ENCODE results near the gene VPS13A. TPM values are rescaled to one million over a fixed set of nuclear protein-coding genes. Genes with fewer than 3 reads are reported as not detected.
"Not testable (repeated sequence)": the region's sequence is repeated elsewhere in the genome, so short reads cannot be mapped to it uniquely, and the experiment has no call there.

Gene VPS13A
- total RNA-seq, 1 donor from 2014 or later = 37.8 TPM

DNA sequence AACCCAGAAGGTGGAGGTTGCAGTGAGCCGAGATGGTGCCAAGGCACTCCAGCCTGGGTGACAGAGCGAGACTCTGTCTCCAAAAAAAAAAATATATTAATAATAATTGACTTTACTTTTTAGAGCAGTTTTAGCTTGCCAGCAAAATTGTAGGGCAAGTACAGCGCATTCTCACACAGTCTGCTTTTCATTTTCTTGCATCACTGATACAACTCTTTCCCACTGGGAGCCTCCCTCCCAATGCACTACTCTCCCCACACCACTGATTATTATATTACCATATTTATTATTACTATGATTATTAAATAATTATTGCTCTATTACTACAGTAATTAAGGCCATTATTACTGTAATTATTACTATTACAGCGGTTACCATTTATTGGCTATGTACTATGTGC, 257.9 kb downstream of the VPS13A start:
- TF ChIP-seq CTCF (IDR thresholded peaks at IDR 0.05) (no peak), POLR2AphosphoS5 (IDR thresholded peaks at IDR 0.05; ENCODE audit: insufficient read depth in 1 of 2, low read depth in 1 of 2) (no peak), POLR2A (IDR thresholded peaks at IDR 0.05) (no peak)
- no peak for DNase-seq (ENCODE audit: extremely low spot score in 2 of 2)
- no peaks in the 10 kb centered on the region for H3K36me3 ChIP-seq
- H3K4me3 ChIP-seq = no peak overlapping the region
- intact Hi-C loops (cut with DNase I) = loop anchor here (10.0 kb wide), 1 partner anchor 600 kb away; the partner anchor contains the start of gene GNAQ
- no peak overlapping the region for H3K27ac ChIP-seq
- H3K4me1 ChIP-seq = peaks cover 7% of the 10 kb centered on the region
- no peaks in the 10 kb centered on the region for H3K9me3 ChIP-seq
- no peaks in the 10 kb centered on the region for H3K27me3 ChIP-seq

- no peak for TF ChIP-seq POLR2A (IDR thresholded peaks at IDR 0.05)
- no peak for TF ChIP-seq POLR2AphosphoS5 (IDR thresholded peaks at IDR 0.05; ENCODE audit: insufficient read depth in 1 of 2, low read depth in 1 of 2)
- no peak for TF ChIP-seq CTCF (IDR thresholded peaks at IDR 0.05)
- Histone ChIP-seq H3K9me3 (no peaks in the 10 kb centered on the region), H3K27ac (no peak overlapping the region), H3K36me3 (no peaks in the 10 kb centered on the region), H3K4me3 (no peak overlapping the region), H3K27me3 (no peaks in the 10 kb centered on the region), H3K4me1 (peaks cover 7% of the 10 kb centered on the region)
- DNase-seq (ENCODE audit: extremely low spot score in 2 of 2) = no peak
- intact Hi-C loops (cut with DNase I) = loop anchor here (10.0 kb wide), 1 partner anchor 599 kb away; the partner anchor contains the start of gene GNAQ
Observed at GRCh38 chr9:77435688-77436087, 258.4 kb downstream of the VPS13A start.

DNA sequence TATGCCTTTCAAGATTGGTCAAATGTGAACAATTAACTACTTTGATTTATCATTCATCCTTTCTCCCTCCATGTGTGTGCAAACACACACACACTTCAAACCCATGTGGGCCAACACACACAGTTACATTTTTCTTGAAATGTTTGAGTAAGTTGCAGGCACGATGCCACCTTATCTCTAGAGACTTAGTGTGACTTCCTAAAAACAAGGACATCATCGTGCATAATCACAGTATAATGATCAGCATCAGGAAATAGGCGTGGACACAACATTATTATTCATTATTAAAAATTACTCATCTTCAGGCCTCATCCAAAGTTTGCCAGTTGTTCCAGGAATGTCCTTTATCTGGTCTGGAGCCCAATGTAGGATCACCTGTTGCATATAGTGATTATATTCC, 261.3 kb downstream of the VPS13A start:
- intact Hi-C loops (cut with DNase I) = loop anchor here (10.0 kb wide), 1 partner anchor 596 kb away; the partner anchor contains the start of gene GNAQ

DNA sequence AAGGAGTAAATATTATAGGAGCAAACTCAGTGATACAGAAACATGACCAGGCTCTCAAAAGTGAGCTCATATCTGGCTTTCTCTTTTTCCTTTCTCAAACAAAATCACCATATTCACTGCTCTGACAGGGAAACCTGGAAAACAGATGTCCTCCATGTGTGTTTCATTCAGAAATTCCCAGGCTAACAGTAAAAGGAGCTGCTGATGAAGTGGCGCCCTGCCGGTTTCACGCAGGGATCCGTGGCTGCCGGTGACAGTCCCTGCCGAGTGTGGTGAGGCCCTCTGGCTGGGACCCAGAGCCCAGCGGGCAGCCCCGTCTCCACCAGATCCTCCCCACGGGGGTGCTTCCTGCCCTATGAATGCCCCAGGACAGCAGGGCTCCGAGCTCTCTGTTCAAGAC, 262.7 kb downstream of the VPS13A start:
- Histone ChIP-seq H3K9me3 (no peaks in the 10 kb centered on the region), H3K36me3 (no peaks in the 10 kb centered on the region), H3K4me3 (no peak overlapping the region), H3K27ac (no peak overlapping the region), H3K27me3 (no peaks in the 10 kb centered on the region), H3K4me1 (no peaks in the 10 kb centered on the region)
- intact Hi-C loops (cut with DNase I) = no loop called here
- TF ChIP-seq CTCF (IDR thresholded peaks at IDR 0.05) (no peak), POLR2A (IDR thresholded peaks at IDR 0.05) (no peak), POLR2AphosphoS5 (IDR thresholded peaks at IDR 0.05; ENCODE audit: insufficient read depth in 1 of 2, low read depth in 1 of 2) (peak in 1 of 2 donors; percentile 51)
- DNase-seq (ENCODE audit: extremely low spot score in 2 of 2) = peak in 1 of 2 donors; percentile 78

More for the DNA sequence above, 261.3 kb downstream of the VPS13A start:
- Histone ChIP-seq H3K4me3 (no peak overlapping the region), H3K4me1 (peaks cover 7% of the 10 kb centered on the region), H3K9me3 (no peaks in the 10 kb centered on the region), H3K36me3 (no peaks in the 10 kb centered on the region), H3K27ac (no peak overlapping the region), H3K27me3 (no peaks in the 10 kb centered on the region)
- no peak for DNase-seq (ENCODE audit: extremely low spot score in 2 of 2)
- TF ChIP-seq POLR2A (IDR thresholded peaks at IDR 0.05) = no peak
- no peak for TF ChIP-seq CTCF (IDR thresholded peaks at IDR 0.05)
- no peak for TF ChIP-seq POLR2AphosphoS5 (IDR thresholded peaks at IDR 0.05; ENCODE audit: insufficient read depth in 1 of 2, low read depth in 1 of 2)

DNA sequence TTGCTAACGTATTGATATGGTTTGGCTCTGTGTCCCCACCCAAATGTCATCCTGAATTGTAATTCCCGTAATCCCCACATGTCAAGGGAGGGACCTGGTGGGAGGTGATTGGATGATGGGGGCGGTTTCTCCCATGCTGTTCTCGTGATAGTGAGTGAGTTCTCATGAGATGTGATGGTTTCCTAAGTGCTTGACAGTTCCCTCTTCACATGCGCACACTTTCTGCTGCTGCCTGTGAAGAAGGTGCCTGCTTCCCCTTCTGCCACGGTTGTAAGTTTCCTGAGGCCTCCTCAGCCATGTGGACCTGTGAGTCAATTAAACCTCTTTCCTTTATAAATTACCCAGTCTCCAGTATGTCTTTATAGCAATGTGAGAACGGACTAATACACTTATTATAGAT, 263.8 kb downstream of the VPS13A start:
- peak in 1 of 2 donors; percentile 40 for DNase-seq (ENCODE audit: extremely low spot score in 2 of 2)

More for the DNA sequence above, 263.8 kb downstream of the VPS13A start:
- H3K9me3 ChIP-seq; H3K36me3 ChIP-seq; H3K4me3 ChIP-seq; intact Hi-C loops (cut with DNase I); H3K27ac ChIP-seq; H3K4me1 ChIP-seq; H3K27me3 ChIP-seq: not testable (repeated sequence)
